ENCODE data around the gene ABTB2. TPM values are rescaled to one million over a fixed set of nuclear protein-coding genes. Genes with fewer than 3 reads are reported as not detected.

The ABTB2 gene
- total RNA-seq, 1 experiment from 2014 or later, result 3.6 TPM

DNA sequence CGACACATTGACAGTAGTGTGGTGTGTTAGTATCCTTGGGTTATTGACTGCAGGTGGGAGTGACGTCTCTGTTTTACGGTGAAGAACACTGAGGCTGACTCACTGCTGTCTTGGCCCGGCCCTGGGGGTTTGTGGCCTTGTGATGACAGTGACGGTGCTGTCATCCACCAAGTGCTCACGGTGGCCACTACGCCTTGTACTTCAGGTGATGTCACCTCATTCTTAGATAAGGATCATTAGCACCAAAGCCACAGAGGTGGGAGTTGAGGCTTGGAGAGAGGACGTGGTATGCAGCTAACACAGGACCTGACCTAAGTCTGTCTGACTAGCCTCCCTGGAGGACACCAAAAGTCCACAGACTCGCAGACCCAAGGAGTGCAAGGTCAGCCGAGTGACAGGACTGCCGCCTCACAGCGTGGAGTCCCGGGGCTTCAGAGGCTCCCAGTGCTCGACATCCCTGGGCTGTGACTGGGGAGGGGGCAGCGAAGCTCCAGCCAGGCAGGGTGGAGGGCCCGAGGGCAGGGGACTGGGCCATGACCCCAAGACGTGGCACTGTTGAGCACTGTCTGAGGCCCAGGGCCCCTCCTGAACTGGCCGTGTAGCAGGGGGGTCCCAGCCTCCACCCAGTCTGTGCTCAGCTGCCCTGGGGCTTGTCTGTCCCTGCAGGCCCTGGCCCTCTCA, 195.9 kb downstream of the ABTB2 start:
- TF ChIP-seq, protein P1, sequence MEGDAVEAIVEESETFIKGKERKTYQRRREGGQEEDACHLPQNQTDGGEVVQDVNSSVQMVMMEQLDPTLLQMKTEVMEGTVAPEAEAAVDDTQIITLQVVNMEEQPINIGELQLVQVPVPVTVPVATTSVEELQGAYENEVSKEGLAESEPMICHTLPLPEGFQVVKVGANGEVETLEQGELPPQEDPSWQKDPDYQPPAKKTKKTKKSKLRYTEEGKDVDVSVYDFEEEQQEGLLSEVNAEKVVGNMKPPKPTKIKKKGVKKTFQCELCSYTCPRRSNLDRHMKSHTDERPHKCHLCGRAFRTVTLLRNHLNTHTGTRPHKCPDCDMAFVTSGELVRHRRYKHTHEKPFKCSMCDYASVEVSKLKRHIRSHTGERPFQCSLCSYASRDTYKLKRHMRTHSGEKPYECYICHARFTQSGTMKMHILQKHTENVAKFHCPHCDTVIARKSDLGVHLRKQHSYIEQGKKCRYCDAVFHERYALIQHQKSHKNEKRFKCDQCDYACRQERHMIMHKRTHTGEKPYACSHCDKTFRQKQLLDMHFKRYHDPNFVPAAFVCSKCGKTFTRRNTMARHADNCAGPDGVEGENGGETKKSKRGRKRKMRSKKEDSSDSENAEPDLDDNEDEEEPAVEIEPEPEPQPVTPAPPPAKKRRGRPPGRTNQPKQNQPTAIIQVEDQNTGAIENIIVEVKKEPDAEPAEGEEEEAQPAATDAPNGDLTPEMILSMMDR (IDR thresholded peaks at IDR 0.05; ENCODE audit: insufficient read depth in 1 of 2, low read depth in 1 of 2, low read length in 1 of 2, severe bottlenecking in 1 of 2, unreplicated experiment in 1 of 2), result no peak
- Histone ChIP-seq H3K9me3 (no peaks in the 10 kb centered on the region), H3K4me1 (peaks cover 18% of the 10 kb centered on the region; the same call in 1 of the 2 replicates), H3K4me3 (ENCODE audit: low read depth, low read length) (no peak overlapping the region), H3K36me3 (ENCODE audit: control insufficient read depth, insufficient read depth, low read length) (no peaks in the 10 kb centered on the region), H3K27me3 (replicated peaks; ENCODE audit: control insufficient read depth, insufficient read depth, low read length) (no peaks in the 10 kb centered on the region)
- ChIA-PET POLR2A (no interaction called here), CTCF (interaction anchor here (1.1 kb wide), 1 partner anchor 12 kb away, joined by 5 read pairs; no protein-coding TSS in a partner anchor)
- Mint-ChIP-seq H3K27ac (ENCODE audit: unreplicated experiment) (no peak overlapping the region), H3K27me3 (ENCODE audit: insufficient read depth, unreplicated experiment) (no peaks in the 10 kb centered on the region), H3K4me1 (ENCODE audit: low read depth, unreplicated experiment) (no peaks in the 10 kb centered on the region), H3K4me3 (ENCODE audit: unreplicated experiment) (no peak overlapping the region), H3K36me3 (ENCODE audit: insufficient read depth, unreplicated experiment) (no peaks in the 10 kb centered on the region), H3K9me3 (ENCODE audit: unreplicated experiment) (no peaks in the 10 kb centered on the region)
- DNase-seq, result peak in 1 of 2 experiments; percentile 18
- intact Hi-C loops (cut with micrococcal nuclease; ENCODE audit: unreplicated experiment), result no loop called here
- no TSS peak for BruUV-seq (replicated peaks)

DNA sequence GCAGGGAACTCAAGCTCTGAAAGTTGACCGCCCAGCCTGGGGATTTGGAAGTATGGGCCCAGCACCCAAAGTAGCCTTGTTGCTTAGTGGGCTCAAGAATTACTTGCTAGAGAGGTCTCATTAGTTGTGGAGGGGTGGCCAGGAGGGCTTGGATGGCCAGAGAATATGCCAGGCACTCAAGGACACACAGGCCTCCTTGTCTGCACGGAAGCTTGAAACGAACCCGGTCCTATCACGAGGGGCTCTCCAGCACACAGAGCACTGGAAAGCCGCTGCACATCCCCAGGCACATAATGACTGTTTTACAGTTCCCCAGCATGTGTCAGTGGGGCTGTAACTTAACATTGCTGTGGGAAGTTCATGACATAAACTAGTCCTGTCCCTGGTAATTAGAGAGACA, 196.4 kb downstream of the ABTB2 start:
- peaks cover 18% of the 10 kb centered on the region; the same call in 1 of the 2 replicates for H3K4me1 ChIP-seq
- TF ChIP-seq, protein P1 (IDR thresholded peaks at IDR 0.05; ENCODE audit: insufficient read depth in 1 of 2, low read depth in 1 of 2, low read length in 1 of 2, severe bottlenecking in 1 of 2, unreplicated experiment in 1 of 2), result no peak
- Mint-ChIP-seq H3K4me3 (ENCODE audit: unreplicated experiment) (no peak overlapping the region), H3K27ac (ENCODE audit: unreplicated experiment) (no peak overlapping the region), H3K9me3 (ENCODE audit: unreplicated experiment) (no peaks in the 10 kb centered on the region), H3K36me3 (ENCODE audit: insufficient read depth, unreplicated experiment) (no peaks in the 10 kb centered on the region), H3K4me1 (ENCODE audit: low read depth, unreplicated experiment) (no peaks in the 10 kb centered on the region), H3K27me3 (ENCODE audit: insufficient read depth, unreplicated experiment) (no peaks in the 10 kb centered on the region)
- H3K9me3 ChIP-seq, result no peaks in the 10 kb centered on the region
- POLR2A ChIA-PET, result no interaction called here
- H3K4me3 ChIP-seq (ENCODE audit: low read depth, low read length), result no peak overlapping the region
- no peaks in the 10 kb centered on the region for H3K27me3 ChIP-seq (replicated peaks; ENCODE audit: control insufficient read depth, insufficient read depth, low read length)
- CTCF ChIA-PET, result interaction anchor here (0.6 to 1.1 kb wide), 2 partner anchors 13 to 29 kb away, joined by 3 to 5 read pairs; no protein-coding TSS in a partner anchor
- DNase-seq, result no peak
- BruUV-seq (replicated peaks), result no TSS peak
- no peaks in the 10 kb centered on the region for H3K36me3 ChIP-seq (ENCODE audit: control insufficient read depth, insufficient read depth, low read length)
- intact Hi-C loops (cut with micrococcal nuclease; ENCODE audit: unreplicated experiment), result no loop called here

DNA sequence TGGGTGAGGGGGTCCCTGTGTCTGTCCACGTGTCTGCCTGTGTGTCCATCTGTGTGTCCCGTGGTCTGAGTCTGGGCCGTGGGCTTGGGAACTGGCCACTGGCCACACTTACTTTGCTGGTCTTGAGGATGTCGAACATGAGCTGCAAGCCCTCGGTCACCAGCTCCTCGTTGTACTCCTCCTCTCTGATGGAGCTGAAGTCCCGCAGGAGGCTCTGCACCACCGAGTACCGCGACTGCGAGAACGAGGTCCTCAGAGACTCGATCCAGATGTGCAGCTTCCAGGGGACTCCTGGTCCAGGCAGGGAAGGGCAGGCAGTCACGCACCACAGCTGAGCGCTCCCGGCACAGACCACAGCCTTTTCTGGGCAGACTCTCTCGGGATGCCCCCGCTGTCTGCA, 197.0 kb downstream of the ABTB2 start:
- CTCF ChIA-PET, result interaction anchor here (0.6 to 1.1 kb wide), 3 partner anchors 13 to 158 kb away, joined by 3 to 5 read pairs (median 3); no protein-coding TSS in a partner anchor
- no peaks in the 10 kb centered on the region for H3K9me3 Mint-ChIP-seq (ENCODE audit: unreplicated experiment)
- Histone ChIP-seq H3K36me3 (ENCODE audit: control insufficient read depth, insufficient read depth, low read length) (no peaks in the 10 kb centered on the region), H3K9me3 (no peaks in the 10 kb centered on the region), H3K27me3 (replicated peaks; ENCODE audit: control insufficient read depth, insufficient read depth, low read length) (no peaks in the 10 kb centered on the region), H3K4me3 (ENCODE audit: low read depth, low read length) (no peak overlapping the region), H3K4me1 (peaks cover 12% of the 10 kb centered on the region; the same call in 1 of the 2 replicates)
- TF ChIP-seq, protein P1 (IDR thresholded peaks at IDR 0.05; ENCODE audit: insufficient read depth in 1 of 2, low read depth in 1 of 2, low read length in 1 of 2, severe bottlenecking in 1 of 2, unreplicated experiment in 1 of 2), result no peak
- H3K4me1 Mint-ChIP-seq (ENCODE audit: low read depth, unreplicated experiment), result no peaks in the 10 kb centered on the region
- H3K4me3 Mint-ChIP-seq (ENCODE audit: unreplicated experiment), result no peak overlapping the region
- POLR2A ChIA-PET, result no interaction called here
- intact Hi-C loops (cut with micrococcal nuclease; ENCODE audit: unreplicated experiment), result no loop called here
- BruUV-seq (replicated peaks), result no TSS peak
- DNase-seq, result no peak
- no peaks in the 10 kb centered on the region for H3K27me3 Mint-ChIP-seq (ENCODE audit: insufficient read depth, unreplicated experiment)
- no peak overlapping the region for H3K27ac Mint-ChIP-seq (ENCODE audit: unreplicated experiment)
- no peaks in the 10 kb centered on the region for H3K36me3 Mint-ChIP-seq (ENCODE audit: insufficient read depth, unreplicated experiment)

All from Caco-2 (cell line).